HG03060 (cell line): ENCODE results near the gene GSAP.
"Not testable (repeated sequence)": the region's sequence is repeated elsewhere in the genome, so short reads cannot be mapped to it uniquely, and the experiment has no call there.

Experiments used
- ATAC-seq: cut with Tn5 transposase; IDR thresholded peaks from one replicate; pipeline ENCODE4 v1.9.1; 2021; ENCODE audit warnings: low read depth, moderate number of reproducible peaks; ENCODE audit not compliant: unreplicated experiment

Gene GSAP

GRCh38 chr7:77415823-77416620 is at the start of gene GSAP:
GSAP (minus strand) TSS chr7:77416349; CDS start chr7:77416321, 28 bp downstream.
- no peak for ATAC-seq

- ATAC-seq: no peak
These were observed 49.1 kb upstream of the GSAP start for GRCh38 chr7:77465256-77465655.

- ATAC-seq: no peak
These were observed 48.4 kb upstream of the GSAP start for GRCh38 chr7:77464589-77464988.

GRCh38 chr7:77463632-77464031 is 47.5 kb upstream of the GSAP start:
- peak; percentile 46 for ATAC-seq

GRCh38 chr7:77461842-77462241 is 45.7 kb upstream of the GSAP start:
- ATAC-seq: no peak

GRCh38 chr7:77461246-77461645 is 45.1 kb upstream of the GSAP start:
- ATAC-seq: no peak

GRCh38 chr7:77460057-77460486 is 43.9 kb upstream of the GSAP start:
- ATAC-seq: no peak

- no peak for ATAC-seq
These were observed 43.2 kb upstream of the GSAP start for GRCh38 chr7:77459311-77459726.

GRCh38 chr7:77458786-77459185 is 42.6 kb upstream of the GSAP start:
- ATAC-seq: no peak

GRCh38 chr7:77457779-77458178 is 41.6 kb upstream of the GSAP start:
- no peak for ATAC-seq

GRCh38 chr7:77456696-77457095 is 40.5 kb upstream of the GSAP start:
- ATAC-seq: no peak

GRCh38 chr7:77455321-77455720 is 39.2 kb upstream of the GSAP start:
- ATAC-seq: no peak

- ATAC-seq: no peak
These were observed 38.7 kb upstream of the GSAP start for GRCh38 chr7:77454802-77455201.

- ATAC-seq: no peak
These were observed 37.4 kb upstream of the GSAP start for GRCh38 chr7:77453531-77453930.

- not testable (repeated sequence) for ATAC-seq
These were observed 35.8 kb upstream of the GSAP start for GRCh38 chr7:77451950-77452349.

- no peak for ATAC-seq
These were observed 34.5 kb upstream of the GSAP start for GRCh38 chr7:77450613-77451012.

GRCh38 chr7:77450054-77450453 is 33.9 kb upstream of the GSAP start:
- ATAC-seq: no peak

GRCh38 chr7:77447616-77448015 is 31.5 kb upstream of the GSAP start:
- no peak for ATAC-seq

- ATAC-seq: no peak
These were observed 28.0 kb upstream of the GSAP start for GRCh38 chr7:77444123-77444522.

- no peak for ATAC-seq
These were observed 26.9 kb upstream of the GSAP start for GRCh38 chr7:77443042-77443441.

GRCh38 chr7:77442636-77443035 is 26.5 kb upstream of the GSAP start:
- no peak for ATAC-seq

GRCh38 chr7:77441046-77441445 is 24.9 kb upstream of the GSAP start:
- ATAC-seq: no peak
